ENCODE measurements around the gene TRABD. TPM values are rescaled to one million over a fixed set of nuclear protein-coding genes. Genes with fewer than 3 reads are reported as not detected.

The TRABD gene
- polyA plus RNA-seq, 1 of the 3 experiments (the other 2 are of a cell fraction), result 50.6 TPM

GRCh38 chr22:50144005-50144614 is 41.6 kb upstream of the TRABD start:
- no peaks in the 10 kb centered on the region for H3F3A ChIP-seq (replicated peaks; ENCODE audit: insufficient read depth)
- H3K79me2 ChIP-seq (ENCODE audit: insufficient read depth), result no peaks in the 10 kb centered on the region
- H3K4me3 ChIP-seq (ENCODE audit: low read depth in 2 of 2, low read length in 1 of 2), result no peak overlapping the region
- no peak overlapping the region for H3K9ac ChIP-seq
- H3K4me1 ChIP-seq (ENCODE audit: control insufficient read depth in 1 of 2, insufficient read depth in 2 of 2, low read depth in 1 of 2, low read length in 1 of 2), result peaks cover 0 to 14% of the 10 kb centered on the region in 2 experiments; a peak in 1 of 4 replicates
- no peaks in the 10 kb centered on the region for H3K27me3 ChIP-seq (ENCODE audit: insufficient read depth)
- TF ChIP-seq TEAD4 (IDR thresholded peaks at IDR 0.05; ENCODE audit: borderline replicate concordance, insufficient read depth) (no peak), REST (IDR thresholded peaks at IDR 0.05; ENCODE audit: low read depth, low read length) (no peak), GABPA (IDR thresholded peaks at IDR 0.05; ENCODE audit: low read depth) (no peak), GATA2 (CRISPR knock-in tag; IDR thresholded peaks at IDR 0.05) (no peak), PBX3 (IDR thresholded peaks at IDR 0.05) (no peak), EP300 (IDR thresholded peaks at IDR 0.05; ENCODE audit: borderline replicate concordance in 1 of 2, low read depth in 1 of 2, low read length in 1 of 2) (no peak), MAX (IDR thresholded peaks at IDR 0.05; ENCODE audit: low read depth) (no peak), RXRA (IDR thresholded peaks at IDR 0.05; ENCODE audit: borderline replicate concordance, low read depth) (no peak), CHD2 (IDR thresholded peaks at IDR 0.05; ENCODE audit: low read length, partially characterized antibody) (no peak), IRF3 (IDR thresholded peaks at IDR 0.05; ENCODE audit: low read depth, low read length) (no peak)
- no peaks in the 10 kb centered on the region for H4K20me1 ChIP-seq (ENCODE audit: insufficient read depth)
- H3K9me2 ChIP-seq, result no peaks in the 10 kb centered on the region
- DNase-seq, result no peak
- no peak overlapping the region for H2AFZ ChIP-seq (ENCODE audit: low read depth)
- no peaks in the 10 kb centered on the region for H3K9me3 ChIP-seq
- ChIA-PET CTCF (interaction anchor here (0.9 to 7.6 kb wide), 2 partner anchors 46 to 63 kb away, joined by 3 to 52 read pairs; no protein-coding TSS in a partner anchor), POLR2A (no interaction called here)
- no peak overlapping the region for H3K4me2 ChIP-seq
- H3K27ac ChIP-seq (ENCODE audit: low read depth in 2 of 2, low read length in 1 of 2), result no peak overlapping the region
- WGBS (ENCODE audit: low lambda C conversion rate), result 85% methylated on average over 15 of the region's 18 CpGs
- peaks cover 0 to 3% of the 10 kb centered on the region in 2 experiments for H3K36me3 ChIP-seq (replicated peaks in 1 of 2; ENCODE audit: control insufficient read depth in 1 of 2, insufficient read depth in 2 of 2, low read length in 1 of 2)

Measured in SK-N-SH (cell line).